ENCODE measurements around the gene KCNMB2.
"Not testable (repeated sequence)": the region's sequence is repeated elsewhere in the genome, so short reads cannot be mapped to it uniquely, and the experiment has no call there.

The KCNMB2 gene

GRCh38 chr3:178859386-178859785 is 323.1 kb downstream of the KCNMB2 start:
- Mint-ChIP-seq H3K27ac (no peak overlapping the region), H3K27me3 (ENCODE audit: low read depth) (no peaks in the 10 kb centered on the region)

GRCh38 chr3:178859900-178860436 is 323.7 kb downstream of the KCNMB2 start:
- not testable (repeated sequence) for H3K27ac Mint-ChIP-seq; H3K36me3 Mint-ChIP-seq (ENCODE audit: low read depth); H3K27me3 Mint-ChIP-seq (ENCODE audit: low read depth); H3K9me3 Mint-ChIP-seq
- Mint-ChIP-seq H3K4me3 (peak overlapping the region in 1 of 3 experiments; percentile 49), H3K4me1 (peaks cover 17% of the 10 kb centered on the region)

More at GRCh38 chr3:178859386-178859785, 323.1 kb downstream of the KCNMB2 start:
- Mint-ChIP-seq H3K4me3 (no peak overlapping the region), H3K4me1 (peaks cover 17% of the 10 kb centered on the region), H3K36me3 (ENCODE audit: low read depth) (no peaks in the 10 kb centered on the region), H3K9me3 (no peaks in the 10 kb centered on the region)
- TF ChIP-seq CTCF (IDR thresholded peaks at IDR 0.05; ENCODE audit: unreplicated experiment in 3 of 3): no peak

- Mint-ChIP-seq H3K27ac (peak overlapping the region in 2 of 3 experiments; percentile 23 to 34), H3K36me3 (ENCODE audit: low read depth) (no peaks in the 10 kb centered on the region), H3K9me3 (peaks cover 3% of the 10 kb centered on the region), H3K4me3 (no peak overlapping the region), H3K27me3 (ENCODE audit: low read depth) (no peaks in the 10 kb centered on the region), H3K4me1 (peaks cover 23% of the 10 kb centered on the region)
- no peak for TF ChIP-seq CTCF (IDR thresholded peaks at IDR 0.05; ENCODE audit: unreplicated experiment in 3 of 3)
Observed at GRCh38 chr3:178868681-178869080, 332.4 kb downstream of the KCNMB2 start.

- Mint-ChIP-seq H3K4me1 (peaks cover 23% of the 10 kb centered on the region), H3K27me3 (ENCODE audit: low read depth) (no peaks in the 10 kb centered on the region), H3K36me3 (ENCODE audit: low read depth) (no peaks in the 10 kb centered on the region), H3K9me3 (peaks cover 3% of the 10 kb centered on the region), H3K4me3 (no peak overlapping the region), H3K27ac (peak overlapping the region in 1 of 3 experiments; percentile 34)
- TF ChIP-seq CTCF (IDR thresholded peaks at IDR 0.05; ENCODE audit: unreplicated experiment in 3 of 3): no peak
Observed at GRCh38 chr3:178870085-178870484, 333.8 kb downstream of the KCNMB2 start.

GRCh38 chr3:178875157-178875556 is 338.9 kb downstream of the KCNMB2 start:
- peaks cover 5% of the 10 kb centered on the region for H3K4me1 Mint-ChIP-seq
- no peaks in the 10 kb centered on the region for H3K36me3 Mint-ChIP-seq (ENCODE audit: low read depth)
- TF ChIP-seq CTCF (IDR thresholded peaks at IDR 0.05; ENCODE audit: unreplicated experiment in 3 of 3): no peak
- H3K4me3 Mint-ChIP-seq: no peak overlapping the region
- no peak overlapping the region for H3K27ac Mint-ChIP-seq
- no peaks in the 10 kb centered on the region for H3K27me3 Mint-ChIP-seq (ENCODE audit: low read depth)
- H3K9me3 Mint-ChIP-seq: peaks cover 7% of the 10 kb centered on the region

GRCh38 chr3:178875836-178876235 is 339.6 kb downstream of the KCNMB2 start:
- Mint-ChIP-seq H3K36me3 (ENCODE audit: low read depth) (no peaks in the 10 kb centered on the region), H3K27ac (peak overlapping the region in 1 of 3 experiments; percentile 18), H3K4me1 (no peaks in the 10 kb centered on the region)

More at GRCh38 chr3:178875836-178876235, 339.6 kb downstream of the KCNMB2 start:
- no peaks in the 10 kb centered on the region for H3K27me3 Mint-ChIP-seq (ENCODE audit: low read depth)
- no peak overlapping the region for H3K4me3 Mint-ChIP-seq
- no peak for TF ChIP-seq CTCF (IDR thresholded peaks at IDR 0.05; ENCODE audit: unreplicated experiment in 3 of 3)
- H3K9me3 Mint-ChIP-seq: peaks cover 7% of the 10 kb centered on the region
